Type B pancreatic cell (in vitro differentiated cells): ENCODE data around the gene KRTAP10-8. TPM values are rescaled to one million over a fixed set of nuclear protein-coding genes. Genes with fewer than 3 reads are reported as not detected.
A peak's percentile ranks its signal among the peaks of the same experiment; 100 is the strongest.
"Not testable (repeated sequence)": the region's sequence is repeated elsewhere in the genome, so short reads cannot be mapped to it uniquely, and the experiment has no call there.

Experiments used
- DNase-seq: peaks from one replicate; pipeline ENCODE4 v3.0.0; 2021; ENCODE audit warnings: mixed read lengths; ENCODE audit not compliant: unreplicated experiment; ENCODE audit errors: extremely low spot score
- H3K27ac Mint-ChIP-seq: 2 replicates; pipeline ENCODE4 v1.8.0; 2021; ENCODE audit warnings: mild to moderate bottlenecking, mixed read lengths
- H3K27me3 Mint-ChIP-seq: 2 replicates; pipeline ENCODE4 v1.8.0; 2021; ENCODE audit warnings: mixed read lengths
- H3K36me3 Mint-ChIP-seq: 2 replicates; pipeline ENCODE4 v1.8.0; 2021; ENCODE audit warnings: mixed read lengths
- H3K4me1 Mint-ChIP-seq: one replicate; pipeline ENCODE4 v1.8.0; 2021; ENCODE audit warnings: mixed read lengths; ENCODE audit not compliant: unreplicated experiment
- H3K4me3 Mint-ChIP-seq: 2 replicates; pipeline ENCODE4 v1.8.0; 2021; ENCODE audit warnings: mild to moderate bottlenecking, mixed read lengths
- H3K9me3 Mint-ChIP-seq: 2 replicates; pipeline ENCODE4 v1.8.0; 2021; ENCODE audit warnings: mixed read lengths
- total RNA-seq: library from RNA; stranded (reverse); gene quantifications from 2 replicates; pipeline ENCODE4 v1.2.1, GENCODE V29; 2021; ENCODE audit warnings: low replicate concordance
- TF ChIP-seq, protein P1 (sequence below): fragments of 200-600 bp; sonication (generic); conservative IDR thresholded peaks from 2 replicates; pipeline ENCODE4 v1.5.0; 2021; ENCODE audit warnings: antibody characterized with exemption, mild to moderate bottlenecking

The KRTAP10-8 gene
- total RNA-seq, 1 donor from 2014 or later: not detected

DNA sequence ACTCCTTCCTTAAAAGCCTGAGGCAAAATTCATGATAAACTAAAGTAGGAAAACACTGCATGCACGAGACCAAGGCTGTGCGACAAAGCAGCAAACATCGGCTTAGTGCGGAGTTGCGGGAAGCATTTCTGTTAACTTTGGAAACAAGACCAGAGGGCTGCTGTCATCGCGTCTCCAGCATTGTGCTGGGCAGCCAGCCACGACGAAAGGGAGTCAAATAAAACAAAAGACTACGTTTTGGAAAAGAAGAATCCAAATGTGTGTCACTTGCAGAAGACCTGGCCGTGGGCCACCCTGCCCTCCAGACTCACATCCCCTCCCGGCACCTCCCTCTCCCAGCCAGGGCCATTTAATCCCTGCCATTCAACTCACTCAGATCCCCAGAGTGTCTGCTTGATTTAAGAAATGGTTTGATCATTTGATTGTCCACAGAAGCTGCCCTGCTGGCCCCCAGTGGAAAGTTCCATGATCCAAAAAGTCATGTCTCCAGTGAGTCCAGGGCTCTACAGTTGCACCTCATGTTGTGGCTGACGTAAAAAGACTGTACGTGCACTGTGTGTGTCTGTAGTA lies 31.9 kb downstream of the KRTAP10-8 start:
- Mint-ChIP-seq H3K4me3 (no peak overlapping the region), H3K27me3 (peaks cover 9% of the 10 kb centered on the region), H3K36me3 (no peaks in the 10 kb centered on the region), H3K4me1 (peaks cover 4% of the 10 kb centered on the region), H3K9me3 (peaks cover 18% of the 10 kb centered on the region), H3K27ac (no peak overlapping the region)
- TF ChIP-seq, protein P1, sequence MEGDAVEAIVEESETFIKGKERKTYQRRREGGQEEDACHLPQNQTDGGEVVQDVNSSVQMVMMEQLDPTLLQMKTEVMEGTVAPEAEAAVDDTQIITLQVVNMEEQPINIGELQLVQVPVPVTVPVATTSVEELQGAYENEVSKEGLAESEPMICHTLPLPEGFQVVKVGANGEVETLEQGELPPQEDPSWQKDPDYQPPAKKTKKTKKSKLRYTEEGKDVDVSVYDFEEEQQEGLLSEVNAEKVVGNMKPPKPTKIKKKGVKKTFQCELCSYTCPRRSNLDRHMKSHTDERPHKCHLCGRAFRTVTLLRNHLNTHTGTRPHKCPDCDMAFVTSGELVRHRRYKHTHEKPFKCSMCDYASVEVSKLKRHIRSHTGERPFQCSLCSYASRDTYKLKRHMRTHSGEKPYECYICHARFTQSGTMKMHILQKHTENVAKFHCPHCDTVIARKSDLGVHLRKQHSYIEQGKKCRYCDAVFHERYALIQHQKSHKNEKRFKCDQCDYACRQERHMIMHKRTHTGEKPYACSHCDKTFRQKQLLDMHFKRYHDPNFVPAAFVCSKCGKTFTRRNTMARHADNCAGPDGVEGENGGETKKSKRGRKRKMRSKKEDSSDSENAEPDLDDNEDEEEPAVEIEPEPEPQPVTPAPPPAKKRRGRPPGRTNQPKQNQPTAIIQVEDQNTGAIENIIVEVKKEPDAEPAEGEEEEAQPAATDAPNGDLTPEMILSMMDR: no peak
- DNase-seq: no peak

DNA sequence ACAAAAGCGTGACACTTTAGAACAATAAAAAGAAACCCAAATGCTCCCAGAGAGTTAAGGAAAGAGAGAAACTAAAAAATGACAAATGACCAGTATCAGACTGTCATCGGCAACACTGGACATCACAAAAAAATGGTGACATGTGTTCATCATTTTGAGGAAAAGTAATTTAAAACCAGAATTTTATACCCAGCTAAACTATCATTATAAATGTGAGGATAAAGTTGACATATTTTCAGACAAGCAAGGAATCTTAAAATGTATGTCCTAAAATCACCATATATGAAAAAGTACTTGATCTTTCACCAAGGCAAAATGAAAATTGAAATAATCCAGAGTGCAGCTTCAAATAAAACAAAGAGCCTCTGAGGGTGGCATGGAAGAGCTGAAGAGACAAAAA lies 33.0 kb downstream of the KRTAP10-8 start:
- Mint-ChIP-seq H3K27ac (no peak overlapping the region), H3K36me3 (no peaks in the 10 kb centered on the region), H3K9me3 (peaks cover 18% of the 10 kb centered on the region), H3K27me3 (peaks cover 9% of the 10 kb centered on the region), H3K4me3 (no peak overlapping the region), H3K4me1 (peaks cover 4% of the 10 kb centered on the region)
- DNase-seq: no peak
- TF ChIP-seq, protein P1: no peak

DNA sequence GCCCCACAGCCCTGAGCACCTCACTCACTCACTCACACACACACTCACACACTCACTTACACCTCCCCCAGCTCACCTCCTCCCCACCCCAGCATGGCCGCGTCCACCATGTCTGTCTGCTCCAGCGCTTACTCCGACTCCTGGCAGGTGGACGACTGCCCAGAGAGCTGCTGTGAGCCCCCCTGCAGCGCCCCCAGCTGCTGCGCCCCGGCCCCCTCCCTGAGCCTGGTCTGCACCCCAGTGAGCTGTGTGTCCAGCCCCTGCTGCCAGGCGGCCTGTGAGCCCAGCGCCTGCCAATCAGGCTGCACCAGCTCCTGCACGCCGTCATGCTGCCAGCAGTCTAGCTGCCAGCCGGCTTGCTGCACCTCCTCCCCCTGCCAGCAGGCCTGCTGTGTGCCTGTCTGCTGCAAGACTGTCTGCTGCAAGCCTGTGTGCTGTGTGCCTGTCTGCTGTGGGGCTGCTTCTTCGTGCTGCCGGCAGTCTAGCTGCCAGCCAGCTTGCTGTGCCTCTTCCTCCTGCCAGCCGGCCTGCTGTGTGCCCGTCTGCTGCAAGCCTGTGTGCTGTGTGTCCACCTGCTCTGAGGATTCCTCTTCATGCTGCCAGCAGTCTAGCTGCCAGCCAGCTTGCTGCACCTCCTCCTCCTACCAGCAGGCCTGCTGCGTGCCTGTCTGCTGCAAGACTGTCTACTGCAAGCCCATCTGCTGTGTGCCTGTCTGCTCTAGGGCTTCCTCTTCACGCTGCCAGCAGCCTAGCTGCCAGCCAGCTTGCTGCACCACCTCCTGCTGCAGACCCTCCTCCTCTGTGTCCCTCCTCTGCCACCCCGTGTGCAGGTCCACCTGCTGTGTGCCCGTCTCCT lies 34.7 kb downstream of the KRTAP10-8 start, which contains the start of gene KRTAP10-11:
Gene KRTAP10-11 (plus strand): TSS at position 49 of the 856 bp plus-strand sequence. CDS start 45 bp downstream, at position 94.
- DNase-seq: peak; percentile 61
- not testable (repeated sequence) for H3K4me3 Mint-ChIP-seq, H3K27ac Mint-ChIP-seq, H3K4me1 Mint-ChIP-seq, H3K36me3 Mint-ChIP-seq, H3K27me3 Mint-ChIP-seq
- H3K9me3 Mint-ChIP-seq: peaks cover 12% of the 10 kb centered on the region

DNA sequence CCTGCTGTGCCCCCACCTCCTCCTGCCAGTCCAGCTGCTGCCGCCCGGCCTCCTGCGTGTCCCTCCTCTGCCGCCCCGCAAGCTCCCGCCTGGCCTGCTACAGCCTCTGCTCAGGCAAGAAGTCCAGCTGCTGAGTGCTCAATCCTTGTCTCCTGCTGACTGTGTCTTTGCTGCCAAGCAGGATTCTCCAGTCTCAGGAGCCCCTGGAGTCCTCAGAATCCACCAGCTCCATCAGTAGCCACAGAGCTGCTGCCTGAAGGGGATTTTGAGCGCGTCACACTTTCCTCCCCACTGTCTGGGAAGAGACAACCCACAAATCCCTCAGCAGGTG lies 35.3 kb downstream of the KRTAP10-8 start:
- no peak overlapping the region for H3K4me3 Mint-ChIP-seq

DNA sequence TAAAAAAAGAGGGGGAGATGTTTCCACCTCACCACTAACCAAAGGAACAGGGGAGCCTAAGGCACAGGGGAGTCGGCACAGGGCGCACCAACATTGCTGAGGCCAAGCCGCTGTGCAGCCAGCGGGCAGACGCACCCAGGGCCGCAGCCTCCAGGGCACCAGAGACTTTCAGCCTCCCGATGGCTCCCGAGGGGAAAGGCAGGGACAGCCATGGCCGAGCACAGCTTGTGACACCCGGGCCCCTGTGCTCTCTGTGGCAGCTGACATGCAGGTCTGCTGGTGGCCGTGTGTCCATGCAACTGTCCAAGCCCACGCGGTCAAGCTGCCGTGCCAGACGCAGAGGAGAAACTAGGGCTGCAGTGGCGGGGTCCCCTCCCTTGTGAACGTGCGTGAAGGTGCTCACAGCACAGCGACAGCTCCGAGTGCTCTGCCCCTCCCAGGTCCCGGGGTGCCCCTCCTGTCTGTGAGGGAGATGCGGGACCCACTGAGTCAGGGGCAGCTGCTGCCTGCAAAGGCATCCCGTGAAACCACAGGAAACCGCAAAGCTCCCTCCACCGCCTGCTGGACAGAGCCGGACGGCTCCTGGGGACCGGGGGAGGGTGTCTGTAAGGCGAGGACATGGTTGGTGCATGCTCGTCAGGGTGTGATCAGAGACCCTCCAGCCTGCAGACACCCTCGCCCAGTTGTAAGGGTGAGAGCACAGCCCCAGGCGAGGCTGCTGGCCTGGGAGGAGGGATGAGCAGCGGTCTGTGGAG lies 36.9 kb downstream of the KRTAP10-8 start:
- Mint-ChIP-seq H3K27me3 (peaks cover 9% of the 10 kb centered on the region), H3K9me3 (peaks cover 9% of the 10 kb centered on the region), H3K36me3 (no peaks in the 10 kb centered on the region), H3K27ac (no peak overlapping the region), H3K4me1 (peaks cover 4% of the 10 kb centered on the region), H3K4me3 (no peak overlapping the region)
- TF ChIP-seq, protein P1: no peak
- peak; percentile 60 for DNase-seq

More for the DNA sequence above, 35.3 kb downstream of the KRTAP10-8 start:
- DNase-seq: no peak
- Mint-ChIP-seq H3K27ac (no peak overlapping the region), H3K27me3 (peaks cover 9% of the 10 kb centered on the region), H3K36me3 (no peaks in the 10 kb centered on the region), H3K4me1 (peaks cover 4% of the 10 kb centered on the region), H3K9me3 (peaks cover 12% of the 10 kb centered on the region)
- TF ChIP-seq, protein P1: no peak
